ENCODE results near the gene NUDT14. TPM values are rescaled to one million over a fixed set of nuclear protein-coding genes. Genes with fewer than 3 reads are reported as not detected.

The NUDT14 gene
- total RNA-seq, 2 experiments from 2014 or later, result 8.6 to 9.1 TPM

GRCh38 chr14:105136401-105137322, 44.5 kb downstream of the NUDT14 start:
- no peak for DNase-seq
- H3K36me3 Mint-ChIP-seq, result peaks cover 2% of the 10 kb centered on the region
- no peak overlapping the region for H3K4me3 Mint-ChIP-seq
- H3K27me3 Mint-ChIP-seq, result no peaks in the 10 kb centered on the region
- H3K27ac Mint-ChIP-seq, result no peak overlapping the region
- H3K4me1 Mint-ChIP-seq, result no peaks in the 10 kb centered on the region
- H3K9me3 Mint-ChIP-seq, result peaks cover 9% of the 10 kb centered on the region

GRCh38 chr14:105135700-105136395, 45.3 kb downstream of the NUDT14 start:
- Mint-ChIP-seq H3K27ac (no peak overlapping the region), H3K36me3 (no peaks in the 10 kb centered on the region), H3K4me1 (no peaks in the 10 kb centered on the region), H3K4me3 (no peak overlapping the region), H3K9me3 (peaks cover 7% of the 10 kb centered on the region), H3K27me3 (no peaks in the 10 kb centered on the region)
- DNase-seq, result no peak

- no peaks in the 10 kb centered on the region for H3K36me3 Mint-ChIP-seq
- DNase-seq, result no peak
- H3K4me3 Mint-ChIP-seq, result no peak overlapping the region
- no peak overlapping the region for H3K27ac Mint-ChIP-seq
- peaks cover 5% of the 10 kb centered on the region for H3K27me3 Mint-ChIP-seq
- H3K4me1 Mint-ChIP-seq, result no peaks in the 10 kb centered on the region
- H3K9me3 Mint-ChIP-seq, result peaks cover 7% of the 10 kb centered on the region
These were observed 48.0 kb downstream of the NUDT14 start for GRCh38 chr14:105132921-105133654.

- no peak for DNase-seq
- peaks cover 7% of the 10 kb centered on the region for H3K9me3 Mint-ChIP-seq
- H3K4me1 Mint-ChIP-seq, result no peaks in the 10 kb centered on the region
- no peak overlapping the region for H3K4me3 Mint-ChIP-seq
- H3K36me3 Mint-ChIP-seq, result no peaks in the 10 kb centered on the region
- H3K27ac Mint-ChIP-seq, result no peak overlapping the region
- peaks cover 12% of the 10 kb centered on the region for H3K27me3 Mint-ChIP-seq
These were observed 49.9 kb downstream of the NUDT14 start for GRCh38 chr14:105131241-105131640.

GRCh38 chr14:105128059-105128458, 53.1 kb downstream of the NUDT14 start:
- no peaks in the 10 kb centered on the region for H3K4me1 Mint-ChIP-seq
- H3K27ac Mint-ChIP-seq, result no peak overlapping the region
- H3K9me3 Mint-ChIP-seq, result peaks cover 7% of the 10 kb centered on the region
- no peak overlapping the region for H3K4me3 Mint-ChIP-seq
- DNase-seq, result no peak
- H3K27me3 Mint-ChIP-seq, result peaks cover 21% of the 10 kb centered on the region
- no peaks in the 10 kb centered on the region for H3K36me3 Mint-ChIP-seq

- Mint-ChIP-seq H3K36me3 (no peaks in the 10 kb centered on the region), H3K9me3 (peaks cover 10% of the 10 kb centered on the region), H3K4me1 (no peaks in the 10 kb centered on the region), H3K27me3 (peaks cover 21% of the 10 kb centered on the region), H3K4me3 (no peak overlapping the region), H3K27ac (no peak overlapping the region)
- no peak for DNase-seq
These were observed 54.2 kb downstream of the NUDT14 start for GRCh38 chr14:105126981-105127329.

DNA sequence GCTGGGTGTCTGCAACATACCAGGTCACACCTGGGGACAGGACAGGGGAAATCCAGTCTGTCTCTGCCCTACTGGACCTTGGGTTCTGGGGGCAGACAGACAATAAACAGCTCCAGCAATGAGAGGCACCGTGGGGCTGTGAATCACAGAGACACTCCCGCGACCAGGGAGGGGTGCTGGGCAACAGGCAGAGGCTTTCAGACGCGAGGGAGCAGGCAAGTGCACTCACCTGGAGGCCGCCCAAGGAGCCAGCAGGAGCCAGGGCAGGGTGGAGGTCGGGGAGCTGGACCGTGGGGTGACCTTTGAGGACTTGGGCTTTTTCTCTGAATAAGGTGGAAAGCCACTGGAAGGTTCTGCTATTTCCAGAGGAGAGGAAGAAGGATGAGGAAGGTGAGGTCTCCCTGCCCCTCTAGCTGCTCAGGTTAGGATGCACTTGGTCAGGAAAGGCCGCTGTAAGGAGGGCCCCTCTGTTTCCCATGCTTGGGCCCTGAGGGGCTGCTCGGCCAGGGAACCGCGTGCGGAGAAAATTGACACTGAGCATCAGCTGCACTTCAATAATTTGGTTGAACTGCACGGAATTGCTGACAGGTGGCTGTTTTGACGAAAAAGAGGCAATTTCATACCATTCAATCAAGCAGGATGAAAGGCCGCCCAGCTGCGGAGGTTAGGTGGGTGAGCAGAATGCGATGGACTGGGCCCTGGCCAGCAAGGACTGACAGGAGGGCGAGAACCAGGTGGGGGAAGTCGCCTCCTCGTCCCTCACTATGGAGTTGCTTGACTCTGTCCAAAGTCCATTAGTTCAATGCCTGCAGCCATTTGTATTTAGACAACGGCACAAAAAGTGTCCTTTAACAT, 54.8 kb downstream of the NUDT14 start:
- DNase-seq, result no peak
- Mint-ChIP-seq H3K27ac (no peak overlapping the region), H3K36me3 (no peaks in the 10 kb centered on the region), H3K9me3 (peaks cover 14% of the 10 kb centered on the region), H3K4me1 (no peaks in the 10 kb centered on the region), H3K4me3 (no peak overlapping the region), H3K27me3 (peaks cover 21% of the 10 kb centered on the region)

DNA sequence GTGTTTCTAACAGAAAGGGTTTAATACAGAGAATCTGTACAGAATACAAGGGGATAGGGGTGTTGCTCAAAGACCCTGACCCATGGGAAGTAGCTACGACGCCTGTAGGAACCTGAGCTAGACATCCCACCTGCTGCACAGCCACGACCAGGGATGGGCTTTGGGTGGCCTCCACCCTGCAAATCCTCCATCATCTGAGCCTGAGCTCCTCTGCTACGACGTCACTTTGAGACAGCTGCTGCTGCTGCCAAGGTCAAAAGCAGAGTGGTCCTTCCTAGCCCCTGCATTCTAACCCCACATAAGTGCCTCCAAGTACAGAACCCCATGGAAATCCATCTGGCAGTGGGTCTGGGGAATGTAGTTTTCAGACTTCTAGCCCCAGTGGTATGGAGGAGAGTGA, 56.3 kb downstream of the NUDT14 start:
- DNase-seq, result no peak
- Mint-ChIP-seq H3K27me3 (peaks cover 21% of the 10 kb centered on the region), H3K9me3 (peaks cover 21% of the 10 kb centered on the region), H3K36me3 (no peaks in the 10 kb centered on the region), H3K4me1 (no peaks in the 10 kb centered on the region), H3K4me3 (no peak overlapping the region), H3K27ac (no peak overlapping the region)

- Mint-ChIP-seq H3K36me3 (no peaks in the 10 kb centered on the region), H3K9me3 (peaks cover 17% of the 10 kb centered on the region), H3K27ac (no peak overlapping the region), H3K27me3 (peaks cover 18% of the 10 kb centered on the region), H3K4me1 (no peaks in the 10 kb centered on the region), H3K4me3 (no peak overlapping the region)
- no peak for DNase-seq
These were observed 56.9 kb downstream of the NUDT14 start for GRCh38 chr14:105123981-105124765.

DNA sequence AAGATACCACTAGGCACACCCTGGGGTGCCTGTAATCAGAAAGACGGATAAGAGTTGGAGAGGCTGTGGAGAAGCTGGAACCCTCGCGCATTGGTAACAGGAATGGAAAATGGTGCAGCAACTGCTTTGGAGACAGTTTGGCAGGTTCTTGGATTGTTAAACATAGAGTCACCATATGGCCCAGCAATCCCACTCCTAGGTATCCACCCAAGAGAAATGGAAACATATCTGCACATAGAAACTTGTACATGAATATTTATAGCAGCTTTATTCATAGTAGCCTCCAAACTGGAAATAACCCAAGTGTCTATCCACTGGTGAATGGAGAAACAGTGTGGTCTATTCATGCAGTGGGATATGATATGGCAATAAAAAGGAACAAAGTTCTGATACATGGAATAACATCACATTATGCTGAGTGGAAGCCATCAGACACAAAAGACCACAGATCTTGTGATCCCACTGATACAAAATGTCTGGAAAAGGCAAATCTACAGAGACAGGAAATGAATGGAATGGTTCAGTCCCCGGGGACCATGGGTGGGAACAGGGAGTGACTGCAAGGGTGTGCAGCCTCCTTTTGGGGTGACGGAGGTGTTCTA, 57.9 kb downstream of the NUDT14 start:
- H3K4me3 Mint-ChIP-seq, result no peak overlapping the region
- H3K4me1 Mint-ChIP-seq, result no peaks in the 10 kb centered on the region
- peaks cover 17% of the 10 kb centered on the region for H3K9me3 Mint-ChIP-seq
- H3K27ac Mint-ChIP-seq, result no peak overlapping the region
- DNase-seq, result no peak
- H3K36me3 Mint-ChIP-seq, result no peaks in the 10 kb centered on the region
- H3K27me3 Mint-ChIP-seq, result peaks cover 27% of the 10 kb centered on the region

Other genes with a start within 250 kb of the NUDT14 start
- under 1 TPM in 1 of 2 experiments, not detected in 1; 0.02 TPM for gene AHNAK2, start 202.9 kb downstream of the NUDT14 start, total RNA-seq
- gene CLBA1, start 195.5 kb downstream of the NUDT14 start, total RNA-seq, result 1 to 10 TPM; 1.5 to 1.9 TPM
- gene CDCA4, start 160.2 kb downstream of the NUDT14 start, total RNA-seq, result 10 to 100 TPM; 89.7 to 89.8 TPM
- gene GPR132, start 115.9 kb downstream of the NUDT14 start, total RNA-seq, result 10 to 100 TPM; 23.9 to 24.1 TPM
- 1 to 10 TPM; 2.3 to 2.5 TPM for gene JAG2, start 12.5 kb downstream of the NUDT14 start, total RNA-seq
- 10 to 100 TPM; 33.9 to 35.2 TPM for gene BTBD6, start 67.2 kb upstream of the NUDT14 start, total RNA-seq
- 10 to 100 TPM; 21.9 to 22.8 TPM for gene BRF1, start 119.7 kb upstream of the NUDT14 start, total RNA-seq
- gene PACS2, start 133.4 kb upstream of the NUDT14 start, total RNA-seq, result 10 to 100 TPM; 21.1 to 22.2 TPM
- gene TEX22, start 217.2 kb upstream of the NUDT14 start, total RNA-seq, result 1 to 10 TPM in 1 of 2 experiments, under 1 TPM in 1; 0.56 to 2.1 TPM
- 100 to 1,000 TPM; 148 to 149 TPM for gene MTA1, start 238.5 kb upstream of the NUDT14 start, total RNA-seq

All from activated naive CD8-positive, alpha-beta T cell treated with anti-CD3 and anti-CD28 coated beads for 36 hours (primary cell).